GM12878 (cell line): Measurements from ENCODE around the gene CCNJL. TPM values are rescaled to one million over a fixed set of nuclear protein-coding genes. Genes with fewer than 3 reads are reported as not detected.

Experiments
- DPF2 ChIP-seq: fragments of 450-650 bp; IDR thresholded peaks from 2 replicates; pipeline ENCODE4 v1.6.1; 2017; ENCODE audit warnings: mild to moderate bottlenecking
- MTA3 ChIP-seq: IDR thresholded peaks from 2 replicates; pipeline ENCODE4 v1.6.1; 2012; ENCODE audit warnings: low read length, inconsistent platforms, borderline replicate concordance
- MXI1 ChIP-seq: fragments of 150-350 bp; IDR thresholded peaks from 2 replicates; pipeline ENCODE4 v1.6.1; 2011; ENCODE audit warnings: low read depth, mild to moderate bottlenecking, inconsistent platforms, low read length, improper control_type of control experiment
- NRF1 ChIP-seq: conservative IDR thresholded peaks from 2 replicates; pipeline ENCODE4 v1.6.1; 2011; ENCODE audit warnings: mild to moderate bottlenecking, low read depth, low read length, improper control_type of control experiment
- SPI1 ChIP-seq: IDR thresholded peaks from 2 replicates; pipeline ENCODE4 v1.6.1; 2011; ENCODE audit warnings: low read depth, mild to moderate bottlenecking, low read length, moderate library complexity, borderline replicate concordance; ENCODE audit not compliant: insufficient read depth
- STAT1 ChIP-seq: fragments of 450-650 bp; conservative IDR thresholded peaks from 2 replicates; pipeline ENCODE4 v1.6.1; 2014; ENCODE audit warnings: antibody characterized with exemption, mild to moderate bottlenecking
- polyA plus RNA-seq, 11 experiments: library from polyadenylated mRNA; depleted of rRNA in 4 of 11; unstranded in 6 of 11; stranded (reverse) in 5 of 11; fragments of >200 nt; fragmentation: Nextera tagmentation in 4 of 11; fragmentation: Illumina TruSeq in 1 of 11; extraction: Ambion mirVana in 4 of 11; extraction: Trizol in 1 of 11; gene quantifications; 1 replicate in 1 of 11; 2 replicates in 10 of 11; pipeline versions ENCODE4 v1.2.1 to v1.2.3, GENCODE V29; 2011 to 2016; ENCODE audit warnings: inconsistent platforms in 2 of 11, missing spikeins in 2 of 11, low read depth in 1 of 11
- total RNA-seq, 4 experiments: library from RNA; depleted of rRNA in 3 of 4; stranded (reverse); fragments of >200 nt in 3 of 4; fragmentation: Illumina TruSeq in 1 of 4; extraction: Trizol in 1 of 4; gene quantifications; 2 replicates each; pipeline versions ENCODE4 v1.2.1 to v1.2.3, GENCODE V29; 2013 to 2021
- TF ChIP-seq, protein P1 (sequence below): IDR thresholded peaks from 2 replicates; pipeline ENCODE4 v1.6.1; 2012; ENCODE audit warnings: mild to moderate bottlenecking, low read depth, low read length

The CCNJL gene
- total and polyA plus RNA-seq, 10 of the 15 experiments (the other 5 are each of a cell fraction or from before 2014, with no cell fraction given), result 0.09 to 0.20 (median 0.10) TPM; not detected in 7

DNA sequence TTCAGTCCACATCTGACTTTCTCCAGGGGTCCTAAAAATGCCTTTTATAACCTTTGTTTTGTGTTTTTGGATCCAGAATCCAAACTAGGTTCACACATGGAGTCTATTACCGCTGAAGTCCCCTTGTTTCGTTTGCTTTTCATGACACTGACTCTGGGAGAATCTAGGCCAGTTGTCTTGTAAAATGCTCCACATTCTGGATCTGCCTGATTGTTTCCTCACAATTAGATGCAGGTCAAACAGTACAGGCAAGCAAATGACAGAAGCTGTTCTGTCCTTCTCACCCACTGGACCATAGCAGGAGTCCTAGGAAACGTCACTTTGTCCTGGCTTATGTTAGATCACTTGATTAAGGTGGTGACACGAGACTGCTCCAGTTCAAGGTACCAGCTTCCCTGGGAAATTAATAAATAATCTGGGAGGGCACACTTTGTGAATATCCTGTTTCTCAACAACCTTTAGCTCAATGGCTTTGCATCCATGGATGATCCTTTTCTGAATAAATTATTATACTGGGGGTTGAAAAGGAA lies 49.0 kb downstream of the CCNJL start (continued):
- TF ChIP-seq, protein P1, sequence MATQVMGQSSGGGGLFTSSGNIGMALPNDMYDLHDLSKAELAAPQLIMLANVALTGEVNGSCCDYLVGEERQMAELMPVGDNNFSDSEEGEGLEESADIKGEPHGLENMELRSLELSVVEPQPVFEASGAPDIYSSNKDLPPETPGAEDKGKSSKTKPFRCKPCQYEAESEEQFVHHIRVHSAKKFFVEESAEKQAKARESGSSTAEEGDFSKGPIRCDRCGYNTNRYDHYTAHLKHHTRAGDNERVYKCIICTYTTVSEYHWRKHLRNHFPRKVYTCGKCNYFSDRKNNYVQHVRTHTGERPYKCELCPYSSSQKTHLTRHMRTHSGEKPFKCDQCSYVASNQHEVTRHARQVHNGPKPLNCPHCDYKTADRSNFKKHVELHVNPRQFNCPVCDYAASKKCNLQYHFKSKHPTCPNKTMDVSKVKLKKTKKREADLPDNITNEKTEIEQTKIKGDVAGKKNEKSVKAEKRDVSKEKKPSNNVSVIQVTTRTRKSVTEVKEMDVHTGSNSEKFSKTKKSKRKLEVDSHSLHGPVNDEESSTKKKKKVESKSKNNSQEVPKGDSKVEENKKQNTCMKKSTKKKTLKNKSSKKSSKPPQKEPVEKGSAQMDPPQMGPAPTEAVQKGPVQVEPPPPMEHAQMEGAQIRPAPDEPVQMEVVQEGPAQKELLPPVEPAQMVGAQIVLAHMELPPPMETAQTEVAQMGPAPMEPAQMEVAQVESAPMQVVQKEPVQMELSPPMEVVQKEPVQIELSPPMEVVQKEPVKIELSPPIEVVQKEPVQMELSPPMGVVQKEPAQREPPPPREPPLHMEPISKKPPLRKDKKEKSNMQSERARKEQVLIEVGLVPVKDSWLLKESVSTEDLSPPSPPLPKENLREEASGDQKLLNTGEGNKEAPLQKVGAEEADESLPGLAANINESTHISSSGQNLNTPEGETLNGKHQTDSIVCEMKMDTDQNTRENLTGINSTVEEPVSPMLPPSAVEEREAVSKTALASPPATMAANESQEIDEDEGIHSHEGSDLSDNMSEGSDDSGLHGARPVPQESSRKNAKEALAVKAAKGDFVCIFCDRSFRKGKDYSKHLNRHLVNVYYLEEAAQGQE, result no peak
- TF ChIP-seq MXI1 (no peak), MTA3 (no peak), SPI1 (no peak), NRF1 (no peak), STAT1 (no peak), DPF2 (no peak)
